Esophagus muscularis mucosa (tissue), 4 donors: ENCODE data around the gene SEPTIN5. TPM values are rescaled to one million over a fixed set of nuclear protein-coding genes. Genes with fewer than 3 reads are reported as not detected.

ENCODE experiments used
- DNase-seq: peaks from one replicate; pipeline ENCODE4 v3.0.0-alpha.2; 2017; ENCODE audit errors: extremely low spot score
- H3K27ac ChIP-seq, 4 donors: fragments of 200-600 bp; sonication (generic); replicated peaks in 1 of 4; 1 replicate in 3 of 4; 2 replicates in 1 of 4; pipeline ENCODE4 v1.5.1; 2016 to 2019; ENCODE audit warnings: mild to moderate bottlenecking in 1 of 4
- H3K27me3 ChIP-seq, 4 donors: fragments of 200-600 bp; sonication (generic); one replicate each; pipeline versions ENCODE4 v1.5.1 to v1.6.0; 2016 to 2019
- H3K36me3 ChIP-seq, 4 donors: fragments of 200-600 bp; sonication (generic); one replicate each; pipeline ENCODE4 v1.5.1; 2016 to 2019
- H3K4me1 ChIP-seq, 4 donors: fragments of 200-600 bp; sonication (generic); one replicate each; pipeline ENCODE4 v1.5.1; 2016 to 2019
- H3K4me3 ChIP-seq, 4 donors: fragments of 200-600 bp; sonication (generic); 1 replicate in 2 of 4; 2 replicates in 2 of 4; pipeline ENCODE4 v1.5.1; 2016 to 2019; ENCODE audit warnings: mild to moderate bottlenecking in 4 of 4, moderate library complexity in 1 of 4
- H3K9me3 ChIP-seq, 4 donors: fragments of 200-600 bp; sonication (generic); 1 replicate in 3 of 4; 2 replicates in 1 of 4; pipeline ENCODE4 v1.5.1; 2016 to 2019
- EP300 ChIP-seq: sonication (generic); formaldehyde crosslinking; IDR thresholded peaks from one replicate; pipeline ENCODE4 v1.6.1; 2017; ENCODE audit warnings: antibody characterized with exemption
- POLR2A ChIP-seq: fragments of 450-650 bp; IDR thresholded peaks from one replicate; pipeline ENCODE4 v1.6.1; 2017; ENCODE audit warnings: antibody characterized with exemption, moderate library complexity, mild to moderate bottlenecking, low read depth
- POLR2AphosphoS5 ChIP-seq, 2 donors: sonication (generic); formaldehyde crosslinking; IDR thresholded peaks; one replicate each; pipeline ENCODE4 v1.6.1; 2017; ENCODE audit warnings: antibody characterized with exemption in 2 of 2
- WGBS: methylation state at CpG from one replicate; pipeline ENCODE4 v1.1.5; 2018; 5-methylcytosine and 5-hydroxymethylcytosine counted together
- intact Hi-C: fragments of 100-400 bp; cut with DNase I; formaldehyde crosslinking; loops from one replicate; pipeline ENCODE4 v1.15.1; 2023
- total RNA-seq, 4 donors: library from RNA; depleted of rRNA; stranded (reverse); fragments of >200 nt; gene quantifications; one replicate each; pipeline versions ENCODE4 v1.1.0 to v1.2.1, GENCODE V29; 2016
- TF ChIP-seq, protein P1 (sequence below), 3 experiments: fragments of 200-600 bp in 2 of 3; fragments of 450-650 bp in 1 of 3; sonication (generic) in 2 of 3; IDR thresholded peaks; one replicate each; pipeline ENCODE4 v1.5.1; 2017 to 2019; ENCODE audit warnings: antibody characterized with exemption in 3 of 3, mild to moderate bottlenecking in 2 of 3, moderate library complexity in 1 of 3

The SEPTIN5 gene
- total RNA-seq, result 10 to 100 TPM in 3 of 4 donors, 1 to 10 TPM in 1; 4.2 to 55.4 (median 20.6) TPM

DNA sequence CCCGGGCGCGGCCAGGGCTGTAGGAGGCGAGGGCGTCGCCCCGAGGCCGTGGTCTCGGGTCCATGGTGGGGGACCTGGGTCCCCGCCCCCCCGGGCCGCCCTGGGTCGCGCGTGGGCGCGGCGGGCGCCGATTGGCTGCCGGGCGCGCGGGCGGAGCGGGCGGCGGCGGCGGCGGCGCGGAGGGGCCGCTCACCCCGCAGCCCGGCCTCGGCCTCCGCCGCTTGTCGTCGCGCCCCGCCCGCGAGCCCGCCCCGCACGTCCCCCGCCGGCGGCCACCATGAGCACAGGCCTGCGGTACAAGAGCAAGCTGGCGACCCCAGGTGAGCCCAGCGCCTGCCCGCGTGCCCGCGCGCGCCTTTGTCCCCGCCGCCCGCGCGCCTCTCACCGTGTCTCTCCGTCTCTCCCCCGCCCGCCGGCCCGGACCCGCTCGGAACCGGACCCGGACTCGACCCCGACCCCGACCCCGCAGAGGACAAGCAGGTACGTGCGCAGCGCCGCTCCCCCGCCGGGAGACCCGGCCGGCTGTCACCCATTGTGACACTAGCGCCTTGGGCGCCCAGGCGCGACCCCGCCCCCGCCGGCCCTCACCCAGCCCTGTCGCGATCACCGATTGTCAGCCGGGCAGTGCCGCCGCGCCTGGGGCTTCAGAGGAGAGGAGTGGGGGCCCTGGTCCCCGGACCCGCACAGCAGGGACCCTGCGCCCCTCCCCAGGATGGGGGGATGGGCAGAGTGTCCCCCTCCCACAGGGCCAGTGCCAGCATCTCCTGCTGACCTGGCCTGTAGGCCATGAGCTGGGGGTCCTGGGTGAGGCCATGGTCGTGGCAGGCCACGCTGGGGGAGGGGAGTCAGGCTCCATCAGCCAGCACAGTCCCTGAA is at the start of gene SEPTIN5:
Gene SEPTIN5 (plus strand): TSS at position 192 of the 876 bp plus-strand sequence. CDS start 86 bp downstream, at position 278.
- no peaks in the 10 kb centered on the region for H3K36me3 ChIP-seq
- peak within 1 kb of the TSS; percentile 64 to 83 (median 70) for H3K4me3 ChIP-seq
- peaks cover 28 to 57% (median 49%) of the 10 kb centered on the region in 4 donors for H3K4me1 ChIP-seq
- no peak for DNase-seq
- TF ChIP-seq EP300 (no peak), POLR2AphosphoS5 (IDR thresholded peaks at IDR 0.05) (no peak), POLR2A (no peak)
- TF ChIP-seq, protein P1, sequence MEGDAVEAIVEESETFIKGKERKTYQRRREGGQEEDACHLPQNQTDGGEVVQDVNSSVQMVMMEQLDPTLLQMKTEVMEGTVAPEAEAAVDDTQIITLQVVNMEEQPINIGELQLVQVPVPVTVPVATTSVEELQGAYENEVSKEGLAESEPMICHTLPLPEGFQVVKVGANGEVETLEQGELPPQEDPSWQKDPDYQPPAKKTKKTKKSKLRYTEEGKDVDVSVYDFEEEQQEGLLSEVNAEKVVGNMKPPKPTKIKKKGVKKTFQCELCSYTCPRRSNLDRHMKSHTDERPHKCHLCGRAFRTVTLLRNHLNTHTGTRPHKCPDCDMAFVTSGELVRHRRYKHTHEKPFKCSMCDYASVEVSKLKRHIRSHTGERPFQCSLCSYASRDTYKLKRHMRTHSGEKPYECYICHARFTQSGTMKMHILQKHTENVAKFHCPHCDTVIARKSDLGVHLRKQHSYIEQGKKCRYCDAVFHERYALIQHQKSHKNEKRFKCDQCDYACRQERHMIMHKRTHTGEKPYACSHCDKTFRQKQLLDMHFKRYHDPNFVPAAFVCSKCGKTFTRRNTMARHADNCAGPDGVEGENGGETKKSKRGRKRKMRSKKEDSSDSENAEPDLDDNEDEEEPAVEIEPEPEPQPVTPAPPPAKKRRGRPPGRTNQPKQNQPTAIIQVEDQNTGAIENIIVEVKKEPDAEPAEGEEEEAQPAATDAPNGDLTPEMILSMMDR (IDR thresholded peaks at IDR 0.05), result no peak
- no peaks in the 10 kb centered on the region for H3K9me3 ChIP-seq
- peaks cover 0 to 56% (median 2%) of the 10 kb centered on the region in 4 donors for H3K27me3 ChIP-seq
- H3K27ac ChIP-seq, result peak within 1 kb of the TSS in 1 of 4 donors; percentile 61
- 0% methylated on average over 8 of the region's 106 CpGs for WGBS
- intact Hi-C loops, result no loop called here

DNA sequence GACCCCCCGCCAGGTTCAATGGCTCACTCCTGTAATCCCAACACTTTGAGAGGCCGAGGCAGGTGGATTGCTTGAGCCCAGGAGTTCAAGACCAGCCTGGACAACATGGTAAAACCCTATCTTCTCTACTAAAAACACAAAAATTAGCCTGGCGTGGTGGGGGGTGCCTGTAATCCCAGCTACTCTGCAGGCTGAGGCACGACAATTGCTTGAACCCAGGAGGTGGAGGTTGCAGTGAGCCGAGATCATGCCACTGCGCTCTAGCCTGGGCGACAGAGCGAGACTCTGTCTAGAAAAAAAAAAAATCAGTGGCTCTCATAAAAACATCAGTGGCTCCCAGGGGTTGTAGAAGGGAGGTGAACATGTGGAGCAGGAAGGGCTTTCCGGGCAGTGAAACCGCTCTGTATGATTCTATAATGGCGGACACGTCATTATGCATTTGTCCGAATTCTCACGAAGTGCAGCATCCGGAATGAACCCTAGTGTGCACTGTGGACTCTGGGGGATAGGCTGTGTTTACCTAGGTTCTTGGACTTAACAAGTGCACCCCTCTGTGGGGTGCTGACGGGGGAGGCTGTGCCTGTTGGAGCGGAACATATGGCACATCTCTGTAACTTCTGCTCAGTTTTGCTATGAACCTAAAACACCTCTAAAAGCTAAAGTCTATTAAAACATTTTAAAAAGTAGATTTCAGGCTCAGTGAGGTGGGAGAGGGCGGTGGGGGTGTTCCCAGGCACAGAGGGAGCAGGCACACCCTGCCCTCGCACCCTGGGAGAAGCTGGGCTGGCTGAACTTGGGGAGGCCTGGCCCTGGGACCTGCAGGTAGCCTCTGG is 49.1 kb upstream of the SEPTIN5 start:
- H3K27ac ChIP-seq, result no peak overlapping the region
- no peak for TF ChIP-seq POLR2AphosphoS5 (IDR thresholded peaks at IDR 0.05)
- no peak for TF ChIP-seq EP300
- no peak for TF ChIP-seq POLR2A
- TF ChIP-seq, protein P1 (IDR thresholded peaks at IDR 0.05), result no peak
- H3K36me3 ChIP-seq, result no peaks in the 10 kb centered on the region
- intact Hi-C loops, result no loop called here
- no peak overlapping the region for H3K4me3 ChIP-seq
- no peaks in the 10 kb centered on the region for H3K9me3 ChIP-seq
- DNase-seq, result peak; percentile 68
- peaks cover 0 to 14% (median 0%) of the 10 kb centered on the region in 4 donors for H3K27me3 ChIP-seq
- H3K4me1 ChIP-seq, result peaks cover 8 to 21% (median 14%) of the 10 kb centered on the region in 4 donors
- 92% methylated on average over 18 of the region's 19 CpGs for WGBS

DNA sequence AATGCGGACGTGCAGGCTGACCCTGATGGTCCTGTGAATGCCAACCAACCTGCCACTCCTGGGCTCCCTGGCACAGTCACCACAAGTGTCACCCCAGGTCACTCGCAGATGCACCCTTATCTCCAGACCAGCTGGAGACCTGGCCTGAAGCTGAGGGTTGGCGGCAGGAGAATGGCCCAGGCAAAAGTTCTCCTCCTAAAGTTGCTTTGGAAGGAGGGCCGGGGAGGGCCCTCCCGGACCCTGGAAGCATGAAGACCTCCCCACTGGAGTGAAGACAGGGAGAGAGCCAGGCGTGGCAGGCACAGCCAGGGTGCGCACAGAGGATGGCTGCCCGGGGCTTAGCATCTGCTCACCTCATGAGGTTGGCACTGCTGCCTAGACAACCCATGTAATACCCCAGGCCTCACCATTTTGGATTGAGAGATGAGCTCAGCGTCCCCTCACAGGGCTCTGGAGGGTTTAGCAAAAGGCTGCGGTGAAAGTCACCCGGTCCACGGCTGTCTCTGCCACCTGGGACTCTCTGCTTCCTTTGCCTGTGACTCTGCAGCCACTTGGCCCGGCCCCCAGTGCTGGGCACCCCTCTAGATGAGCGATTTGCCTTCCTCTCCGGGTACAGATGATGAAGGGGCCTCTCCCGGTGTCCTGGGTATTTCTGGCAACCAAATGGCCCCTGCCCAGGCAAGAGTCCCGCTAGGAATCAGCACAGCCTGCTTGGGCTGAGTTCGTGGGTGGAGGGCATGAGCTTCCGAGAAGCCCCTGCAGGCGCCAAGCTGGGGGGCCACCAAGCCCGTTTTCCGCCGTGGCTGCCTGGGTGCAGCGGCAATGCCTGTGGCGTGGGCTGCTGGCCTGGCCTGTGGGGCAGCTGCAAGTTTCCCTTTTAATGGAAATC is 48.3 kb upstream of the SEPTIN5 start:
- TF ChIP-seq EP300 (no peak), POLR2A (no peak), POLR2AphosphoS5 (IDR thresholded peaks at IDR 0.05) (no peak)
- TF ChIP-seq, protein P1 (IDR thresholded peaks at IDR 0.05), result no peak
- Histone ChIP-seq H3K36me3 (no peaks in the 10 kb centered on the region), H3K27ac (no peak overlapping the region), H3K4me3 (no peak overlapping the region), H3K4me1 (peaks cover 8 to 21% (median 14%) of the 10 kb centered on the region in 4 donors), H3K9me3 (no peaks in the 10 kb centered on the region), H3K27me3 (peaks cover 0 to 14% (median 0%) of the 10 kb centered on the region in 4 donors)
- intact Hi-C loops, result no loop called here
- peak; percentile 88 for DNase-seq
- 78% methylated on average over 23 of the region's 26 CpGs for WGBS
